AG10803 (cell line): Measurements from ENCODE around the gene INSRR.

Experiments used
- DNase-seq: peaks from one replicate; pipeline ENCODE4 v3.0.0; 2010; ENCODE audit warnings: low read depth
- H3K4me3 ChIP-seq: 2 replicates; pipeline ENCODE4 v1.5.1; 2011; ENCODE audit warnings: mild to moderate bottlenecking, low read length, control low read depth
- CTCF ChIP-seq: conservative IDR thresholded peaks from 2 replicates; pipeline ENCODE4 v1.5.1; 2011; ENCODE audit warnings: mild to moderate bottlenecking, low read length, control low read depth, inconsistent platforms

The INSRR gene

GRCh38 chr1:156806512-156807440 is 52.1 kb downstream of the INSRR start:
- DNase-seq: no peak
- no peak overlapping the region for H3K4me3 ChIP-seq
- TF ChIP-seq CTCF: no peak

- H3K4me3 ChIP-seq: no peak overlapping the region
- TF ChIP-seq CTCF: 0 out of 2 replicates have a peak, but pooled peaks have one; percentile 3
- peak; percentile 96 for DNase-seq
These were observed 53.0 kb downstream of the INSRR start for GRCh38 chr1:156805766-156806511.

GRCh38 chr1:156804572-156805243 is 54.2 kb downstream of the INSRR start:
- no peak overlapping the region for H3K4me3 ChIP-seq
- TF ChIP-seq CTCF: no peak
- peak; percentile 37 for DNase-seq

- TF ChIP-seq CTCF: no peak
- no peak for DNase-seq
- no peak overlapping the region for H3K4me3 ChIP-seq
These were observed 54.9 kb downstream of the INSRR start for GRCh38 chr1:156804026-156804425.

GRCh38 chr1:156803086-156803851 is 55.6 kb downstream of the INSRR start:
- no peak for TF ChIP-seq CTCF
- no peak overlapping the region for H3K4me3 ChIP-seq
- DNase-seq: no peak

GRCh38 chr1:156802421-156802935 is 56.4 kb downstream of the INSRR start:
- DNase-seq: no peak
- no peak for TF ChIP-seq CTCF
- no peak overlapping the region for H3K4me3 ChIP-seq
